PC-9 (cell line): Measurements from ENCODE around the gene FBXO36. TPM values are rescaled to one million over a fixed set of nuclear protein-coding genes. Genes with fewer than 3 reads are reported as not detected.

ENCODE experiments used
- BruUV-seq: library from RNA; stranded (reverse); fragments of 400-500 nt; replicated peaks from 2 replicates; lab custom pipeline; 2021; lab: Mats Ljungman, UMichigan
- CTCF ChIA-PET: fragments of 300-600 bp; sonication (Branson Sonifier 250); formaldehyde crosslinking; loops from one replicate; lab custom pipeline; 2022; ENCODE audit warnings: antibody characterized with exemption; lab: Charles Lee
- POLR2A ChIA-PET: fragments of 300-600 bp; sonication (Branson Sonifier 250); formaldehyde crosslinking; loops from one replicate; lab custom pipeline; 2022; ENCODE audit warnings: antibody characterized with exemption; ENCODE audit not compliant: unreplicated experiment; lab: Charles Lee
- DNase-seq, 2 experiments: peaks; one replicate each; pipeline versions ENCODE4 v3.0.0 to v3.0.0-alpha.2; 2015 to 2022; ENCODE audit warnings: mixed read lengths in 1 of 2
- H2AFZ ChIP-seq: fragments of 200-600 bp; sonication (generic); 2 replicates; pipeline ENCODE4 v1.8.1; 2017; ENCODE audit warnings: antibody characterized with exemption
- H3F3A ChIP-seq: fragments of 200-600 bp; sonication (generic); 2 replicates; pipeline ENCODE4 v1.8.1; 2017; ENCODE audit warnings: antibody characterized with exemption, mild to moderate bottlenecking, low read depth; ENCODE audit not compliant: insufficient read depth
- H3K27ac ChIP-seq: fragments of 200-600 bp; sonication (generic); 2 replicates; pipeline ENCODE4 v1.6.1; 2016; ENCODE audit warnings: mixed run types
- H3K27me3 ChIP-seq: fragments of 200-600 bp; sonication (generic); 2 replicates; pipeline ENCODE4 v1.6.1; 2016; ENCODE audit warnings: low read depth, mixed run types; ENCODE audit not compliant: insufficient read depth
- H3K36me3 ChIP-seq: fragments of 200-600 bp; sonication (generic); 2 replicates; pipeline ENCODE4 v1.6.1; 2016; ENCODE audit warnings: low read depth, mixed run types
- H3K4me1 ChIP-seq: fragments of 200-600 bp; sonication (generic); replicated peaks from 2 replicates; pipeline ENCODE4 v1.6.1; 2016; ENCODE audit warnings: mixed run types; ENCODE audit not compliant: insufficient read depth
- H3K4me2 ChIP-seq: fragments of 200-600 bp; sonication (generic); 2 replicates; pipeline ENCODE4 v1.6.1; 2017; ENCODE audit warnings: mixed run types
- H3K4me3 ChIP-seq: fragments of 200-600 bp; sonication (generic); 2 replicates; pipeline ENCODE4 v1.6.1; 2016; ENCODE audit warnings: mixed run types
- H3K79me2 ChIP-seq: fragments of 200-600 bp; sonication (generic); 2 replicates; pipeline ENCODE4 v1.6.1; 2017; ENCODE audit warnings: low read depth, mixed run types
- H3K9me2 ChIP-seq: fragments of 200-600 bp; sonication (generic); 2 replicates; pipeline ENCODE4 v1.8.1; 2017; ENCODE audit warnings: mild to moderate bottlenecking; ENCODE audit not compliant: insufficient read depth
- H3K9me3 ChIP-seq: fragments of 200-600 bp; sonication (generic); 2 replicates; pipeline ENCODE4 v1.8.1; 2016; ENCODE audit warnings: low read depth; ENCODE audit not compliant: insufficient read depth
- H4K20me1 ChIP-seq: fragments of 200-600 bp; sonication (generic); 2 replicates; pipeline ENCODE4 v1.8.1; 2017; ENCODE audit not compliant: insufficient read depth
- EZH2 ChIP-seq: fragments of 200-600 bp; sonication (generic); IDR thresholded peaks from 2 replicates; pipeline ENCODE4 v1.8.0; 2017; ENCODE audit warnings: antibody characterized with exemption, low read depth
- intact Hi-C: fragments of 100-400 bp; cut with micrococcal nuclease; formaldehyde crosslinking; loops from one replicate; pipeline ENCODE4 v1.10.0; 2022; ENCODE audit not compliant: unreplicated experiment
- total RNA-seq: library from RNA; stranded (reverse); gene quantifications from 2 replicates; pipeline ENCODE4 v1.2.3, GENCODE V29; 2021
- TF ChIP-seq, protein P1 (sequence below): fragments of 200-600 bp; sonication (generic); conservative IDR thresholded peaks from 2 replicates; pipeline ENCODE4 v1.6.1; 2017; ENCODE audit warnings: mixed run types, antibody characterized with exemption, mild to moderate bottlenecking, moderate library complexity

FBXO36 gene
- total RNA-seq, 1 experiment from 2014 or later = 3.9 TPM

DNA sequence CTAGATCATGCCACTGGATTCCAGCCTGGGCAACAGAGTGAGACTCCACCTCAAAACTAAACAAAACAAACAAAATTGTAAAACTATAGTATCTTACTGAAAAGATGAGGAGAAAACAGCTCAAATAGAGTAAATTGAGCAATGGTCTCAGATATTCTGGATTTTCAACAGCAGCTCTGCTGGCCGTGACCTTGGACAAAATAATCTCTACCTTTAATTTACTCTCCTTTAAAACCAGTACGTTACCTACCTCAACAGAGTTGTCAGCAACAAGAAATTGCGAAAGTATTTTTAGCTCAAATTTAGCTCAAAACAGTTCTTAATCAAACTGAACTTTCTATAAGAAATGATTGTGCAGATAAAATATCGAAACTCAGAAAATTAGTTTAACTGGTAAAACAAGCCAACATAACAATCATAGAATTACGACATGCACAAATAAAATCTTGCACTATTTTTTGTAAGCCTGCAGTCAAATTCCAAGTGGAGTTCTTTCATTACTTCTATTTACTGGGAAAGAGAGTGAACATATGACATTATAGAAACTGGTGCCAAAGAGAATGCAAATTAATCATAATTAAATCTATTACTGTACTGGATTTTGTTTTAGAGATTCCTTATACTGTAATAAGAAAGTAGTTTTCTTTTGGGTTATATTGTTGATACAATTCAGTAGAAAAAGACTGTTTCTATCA lies 41.3 kb upstream of the FBXO36 start:
- Histone ChIP-seq H3F3A (peaks cover 7% of the 10 kb centered on the region; the same call in 1 of the 2 replicates), H3K4me3 (no peak overlapping the region), H3K9me3 (no peaks in the 10 kb centered on the region), H3K27me3 (no peaks in the 10 kb centered on the region), H3K27ac (no peak overlapping the region), H2AFZ (no peak overlapping the region), H3K36me3 (peaks cover 24% of the 10 kb centered on the region; the same call in 1 of the 2 replicates), H3K9me2 (no peaks in the 10 kb centered on the region), H3K4me1 (no peaks in the 10 kb centered on the region), H3K79me2 (peaks cover 69% of the 10 kb centered on the region), H3K4me2 (no peak overlapping the region), H4K20me1 (peaks cover 40% of the 10 kb centered on the region)
- ChIA-PET CTCF (no interaction called here), POLR2A (no interaction called here)
- intact Hi-C loops = no loop called here
- BruUV-seq = no TSS peak
- no peak for DNase-seq
- TF ChIP-seq, protein P1, sequence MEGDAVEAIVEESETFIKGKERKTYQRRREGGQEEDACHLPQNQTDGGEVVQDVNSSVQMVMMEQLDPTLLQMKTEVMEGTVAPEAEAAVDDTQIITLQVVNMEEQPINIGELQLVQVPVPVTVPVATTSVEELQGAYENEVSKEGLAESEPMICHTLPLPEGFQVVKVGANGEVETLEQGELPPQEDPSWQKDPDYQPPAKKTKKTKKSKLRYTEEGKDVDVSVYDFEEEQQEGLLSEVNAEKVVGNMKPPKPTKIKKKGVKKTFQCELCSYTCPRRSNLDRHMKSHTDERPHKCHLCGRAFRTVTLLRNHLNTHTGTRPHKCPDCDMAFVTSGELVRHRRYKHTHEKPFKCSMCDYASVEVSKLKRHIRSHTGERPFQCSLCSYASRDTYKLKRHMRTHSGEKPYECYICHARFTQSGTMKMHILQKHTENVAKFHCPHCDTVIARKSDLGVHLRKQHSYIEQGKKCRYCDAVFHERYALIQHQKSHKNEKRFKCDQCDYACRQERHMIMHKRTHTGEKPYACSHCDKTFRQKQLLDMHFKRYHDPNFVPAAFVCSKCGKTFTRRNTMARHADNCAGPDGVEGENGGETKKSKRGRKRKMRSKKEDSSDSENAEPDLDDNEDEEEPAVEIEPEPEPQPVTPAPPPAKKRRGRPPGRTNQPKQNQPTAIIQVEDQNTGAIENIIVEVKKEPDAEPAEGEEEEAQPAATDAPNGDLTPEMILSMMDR = no peak
- TF ChIP-seq EZH2 = no peak

DNA sequence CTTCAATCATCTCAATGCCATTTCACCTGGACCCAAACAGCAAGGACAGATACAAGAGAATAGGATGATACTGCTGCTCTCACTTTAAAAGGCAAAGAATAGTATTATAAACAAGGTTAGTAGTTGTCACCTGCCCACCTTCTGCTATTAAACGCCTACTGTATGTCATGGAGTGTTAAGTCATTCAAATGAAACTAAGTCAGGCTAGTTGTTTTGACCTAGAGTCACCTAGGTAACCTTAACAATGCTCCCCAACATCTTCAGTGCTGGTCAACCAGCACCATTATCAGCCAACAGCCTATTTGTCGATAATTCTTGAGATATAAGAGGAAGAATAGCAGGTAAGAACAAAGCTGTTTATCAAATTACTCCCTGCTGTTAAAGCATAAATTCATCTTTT lies 39.7 kb upstream of the FBXO36 start:
- no peak overlapping the region for H2AFZ ChIP-seq
- DNase-seq = no peak
- peaks cover 76% of the 10 kb centered on the region for H3K79me2 ChIP-seq
- intact Hi-C loops = no loop called here
- peaks cover 42% of the 10 kb centered on the region for H4K20me1 ChIP-seq
- no peak overlapping the region for H3K27ac ChIP-seq
- no peaks in the 10 kb centered on the region for H3K9me2 ChIP-seq
- no peak overlapping the region for H3K4me3 ChIP-seq
- ChIA-PET CTCF (no interaction called here), POLR2A (no interaction called here)
- H3K36me3 ChIP-seq = peaks cover 17% of the 10 kb centered on the region; the same call in 1 of the 2 replicates
- peaks cover 7% of the 10 kb centered on the region; the same call in 1 of the 2 replicates for H3F3A ChIP-seq
- H3K9me3 ChIP-seq = no peaks in the 10 kb centered on the region
- TF ChIP-seq EZH2 = no peak
- TF ChIP-seq, protein P1 = no peak
- no peaks in the 10 kb centered on the region for H3K27me3 ChIP-seq
- no TSS peak for BruUV-seq
- no peaks in the 10 kb centered on the region for H3K4me1 ChIP-seq
- no peak overlapping the region for H3K4me2 ChIP-seq

DNA sequence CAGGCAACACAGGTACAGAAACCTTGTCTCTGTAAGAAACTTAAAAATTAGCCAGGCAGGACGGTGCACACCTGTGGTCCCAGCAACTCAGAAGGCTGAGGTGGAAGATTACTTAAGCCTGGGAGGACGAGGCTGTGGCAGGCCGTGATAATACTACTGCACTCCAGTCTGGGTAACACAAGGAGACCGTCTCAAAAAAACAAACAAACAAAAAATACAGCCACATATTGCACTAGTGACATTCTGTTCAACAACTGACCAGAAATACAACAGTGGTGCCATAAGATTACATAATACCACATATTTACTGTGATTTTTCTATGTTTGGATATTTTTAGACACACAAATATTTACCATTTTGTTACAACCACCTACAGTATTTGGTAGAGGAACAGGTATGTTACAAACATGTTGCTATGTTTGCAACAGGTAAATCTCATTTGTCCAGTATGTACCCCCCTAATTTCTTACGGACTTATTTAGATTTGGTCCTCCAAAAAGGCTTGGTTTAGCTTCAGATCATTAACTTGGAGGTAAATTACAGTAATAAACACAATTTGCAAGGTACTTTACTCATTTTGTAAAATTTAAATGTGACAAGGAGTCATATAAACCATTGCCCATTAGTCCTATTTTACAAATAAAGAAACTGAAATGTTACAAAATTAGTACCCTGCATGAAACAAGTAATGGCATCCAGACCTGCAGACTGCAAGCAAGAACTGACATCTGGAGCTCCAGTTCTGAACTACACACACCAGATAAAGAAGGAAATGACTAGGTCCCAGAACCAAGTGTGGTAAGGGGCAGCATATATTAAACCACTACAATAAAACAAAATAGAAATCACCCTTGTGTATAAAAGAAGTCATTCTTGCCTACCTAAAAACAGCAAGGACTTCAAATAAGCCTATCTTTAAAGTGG lies 37.3 kb upstream of the FBXO36 start:
- no peak for DNase-seq
- peaks cover 57% of the 10 kb centered on the region for H4K20me1 ChIP-seq
- BruUV-seq = no TSS peak
- H3K27ac ChIP-seq = no peak overlapping the region
- no peak overlapping the region for H3K4me2 ChIP-seq
- CTCF ChIA-PET = no interaction called here
- H3K9me2 ChIP-seq = no peaks in the 10 kb centered on the region
- H3K9me3 ChIP-seq = no peaks in the 10 kb centered on the region
- TF ChIP-seq, protein P1 = no peak
- no peak for TF ChIP-seq EZH2
- peaks cover 90% of the 10 kb centered on the region for H3K79me2 ChIP-seq
- peaks cover 6% of the 10 kb centered on the region; the same call in 1 of the 2 replicates for H3K36me3 ChIP-seq
- POLR2A ChIA-PET = no interaction called here
- H3K4me3 ChIP-seq = no peak overlapping the region
- intact Hi-C loops = no loop called here
- H3K4me1 ChIP-seq = no peaks in the 10 kb centered on the region
- peaks cover 7% of the 10 kb centered on the region; the same call in 1 of the 2 replicates for H3F3A ChIP-seq
- H2AFZ ChIP-seq = no peak overlapping the region
- H3K27me3 ChIP-seq = no peaks in the 10 kb centered on the region
